Stimulated activated CD4-positive, alpha-beta T cell treated with anti-CD3 and anti-CD28 coated beads, Interleukin-12 subunit alpha, Interleukin-12 subunit beta, amount 100 ng/mL, for 48 hours (primary cell): ENCODE results near the gene DOCK6.

Experiments
- DNase-seq, 3 donors: peaks; one replicate each; pipeline ENCODE4 v3.0.0-alpha.2; 2020; ENCODE audit warnings: low read depth in 2 of 3, low spot score in 1 of 3

The DOCK6 gene

GRCh38 chr19:11274533-11275086 lies 12.3 kb upstream of the DOCK6 start:
- DNase-seq = no peak

- no peak for DNase-seq
Measured at GRCh38 chr19:11273989-11274388, 11.7 kb upstream of the DOCK6 start.

- no peak for DNase-seq
Measured at GRCh38 chr19:11273296-11273695, 11.0 kb upstream of the DOCK6 start.

- no peak for DNase-seq
Measured at GRCh38 chr19:11269408-11269807, 7.1 kb upstream of the DOCK6 start.

GRCh38 chr19:11268783-11269267 lies 6.5 kb upstream of the DOCK6 start:
- no peak for DNase-seq

- no peak for DNase-seq
Measured at GRCh38 chr19:11267316-11268085, 5.2 kb upstream of the DOCK6 start.

GRCh38 chr19:11265785-11266236 lies 3.5 kb upstream of the DOCK6 start:
- no peak for DNase-seq

- DNase-seq = no peak
Measured at GRCh38 chr19:11265177-11265784, 3.0 kb upstream of the DOCK6 start.

- DNase-seq = no peak
Measured at GRCh38 chr19:11264452-11265176, 2.3 kb upstream of the DOCK6 start.

- DNase-seq = no peak
Measured at GRCh38 chr19:11263726-11264125, 1.4 kb upstream of the DOCK6 start.

- DNase-seq = no peak
Measured at GRCh38 chr19:11261431-11261970, 823 bp downstream of the DOCK6 start.

GRCh38 chr19:11260996-11261395 lies 1.3 kb downstream of the DOCK6 start:
- DNase-seq = no peak

GRCh38 chr19:11257846-11258380 lies 4.4 kb downstream of the DOCK6 start:
- no peak for DNase-seq

GRCh38 chr19:11256189-11256588 lies 6.1 kb downstream of the DOCK6 start:
- no peak for DNase-seq

- no peak for DNase-seq
Measured at GRCh38 chr19:11254666-11255065, 7.7 kb downstream of the DOCK6 start.

- DNase-seq = no peak
Measured at GRCh38 chr19:11252665-11253355, 9.5 kb downstream of the DOCK6 start.

GRCh38 chr19:11251650-11252314 lies 10.5 kb downstream of the DOCK6 start:
- no peak for DNase-seq

GRCh38 chr19:11251217-11251616 lies 11.1 kb downstream of the DOCK6 start:
- no peak for DNase-seq

GRCh38 chr19:11248852-11249251 lies 13.5 kb downstream of the DOCK6 start:
- DNase-seq = no peak

GRCh38 chr19:11247934-11248333 lies 14.4 kb downstream of the DOCK6 start:
- no peak for DNase-seq
